Measurements from ENCODE around the gene RAB38.

The RAB38 gene

GRCh38 chr11:88104408-88104807, 70.8 kb downstream of the RAB38 start:
- no peak overlapping the region for H3K27ac ChIP-seq (ENCODE audit: low read depth, low read length)
- no peaks in the 10 kb centered on the region for H3K36me3 ChIP-seq (ENCODE audit: control insufficient read depth, insufficient read depth, low read length)
- peaks cover 6% of the 10 kb centered on the region for H3K4me1 ChIP-seq (ENCODE audit: control insufficient read depth, insufficient read depth, low read length)
- no peak overlapping the region for H3K4me3 ChIP-seq (ENCODE audit: low read depth, low read length)
- no peaks in the 10 kb centered on the region for H3K27me3 ChIP-seq (ENCODE audit: control insufficient read depth, insufficient read depth, low read length)
- H3K9ac ChIP-seq (ENCODE audit: low read length) = no peak overlapping the region
- no peaks in the 10 kb centered on the region for H3K9me3 ChIP-seq (ENCODE audit: control insufficient read depth, insufficient read depth, low read depth, low read length)

GRCh38 chr11:88103337-88104206, 71.7 kb downstream of the RAB38 start:
- Histone ChIP-seq H3K27me3 (ENCODE audit: control insufficient read depth, insufficient read depth, low read length) (no peaks in the 10 kb centered on the region), H3K36me3 (ENCODE audit: control insufficient read depth, insufficient read depth, low read length) (no peaks in the 10 kb centered on the region), H3K4me3 (ENCODE audit: low read depth, low read length) (no peak overlapping the region), H3K27ac (ENCODE audit: low read depth, low read length) (no peak overlapping the region), H3K9me3 (ENCODE audit: control insufficient read depth, insufficient read depth, low read depth, low read length) (no peaks in the 10 kb centered on the region), H3K9ac (ENCODE audit: low read length) (no peak overlapping the region), H3K4me1 (ENCODE audit: control insufficient read depth, insufficient read depth, low read length) (peaks cover 6% of the 10 kb centered on the region)

DNA sequence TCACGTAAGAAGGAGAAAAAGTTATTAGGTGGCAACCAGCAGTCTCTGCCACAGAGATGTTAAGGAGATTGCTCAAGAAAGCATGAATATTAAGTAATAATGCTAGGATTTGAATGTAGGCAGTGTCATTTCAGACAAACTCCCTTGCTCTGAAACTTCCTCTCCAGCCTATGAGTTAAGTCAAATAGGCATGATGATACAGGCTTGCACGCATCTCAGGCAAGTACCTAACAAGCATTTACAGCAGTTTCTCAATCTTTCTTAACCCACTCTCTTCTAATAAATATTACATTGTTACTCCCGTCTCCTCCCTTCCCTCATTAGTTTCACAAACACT, 72.7 kb downstream of the RAB38 start:
- H3K27me3 ChIP-seq (ENCODE audit: control insufficient read depth, insufficient read depth, low read length) = no peaks in the 10 kb centered on the region
- no peaks in the 10 kb centered on the region for H3K9me3 ChIP-seq (ENCODE audit: control insufficient read depth, insufficient read depth, low read depth, low read length)
- no peak overlapping the region for H3K9ac ChIP-seq (ENCODE audit: low read length)
- no peaks in the 10 kb centered on the region for H3K36me3 ChIP-seq (ENCODE audit: control insufficient read depth, insufficient read depth, low read length)
- H3K4me3 ChIP-seq (ENCODE audit: low read depth, low read length) = no peak overlapping the region
- H3K4me1 ChIP-seq (ENCODE audit: control insufficient read depth, insufficient read depth, low read length) = peaks cover 6% of the 10 kb centered on the region
- H3K27ac ChIP-seq (ENCODE audit: low read depth, low read length) = no peak overlapping the region

DNA sequence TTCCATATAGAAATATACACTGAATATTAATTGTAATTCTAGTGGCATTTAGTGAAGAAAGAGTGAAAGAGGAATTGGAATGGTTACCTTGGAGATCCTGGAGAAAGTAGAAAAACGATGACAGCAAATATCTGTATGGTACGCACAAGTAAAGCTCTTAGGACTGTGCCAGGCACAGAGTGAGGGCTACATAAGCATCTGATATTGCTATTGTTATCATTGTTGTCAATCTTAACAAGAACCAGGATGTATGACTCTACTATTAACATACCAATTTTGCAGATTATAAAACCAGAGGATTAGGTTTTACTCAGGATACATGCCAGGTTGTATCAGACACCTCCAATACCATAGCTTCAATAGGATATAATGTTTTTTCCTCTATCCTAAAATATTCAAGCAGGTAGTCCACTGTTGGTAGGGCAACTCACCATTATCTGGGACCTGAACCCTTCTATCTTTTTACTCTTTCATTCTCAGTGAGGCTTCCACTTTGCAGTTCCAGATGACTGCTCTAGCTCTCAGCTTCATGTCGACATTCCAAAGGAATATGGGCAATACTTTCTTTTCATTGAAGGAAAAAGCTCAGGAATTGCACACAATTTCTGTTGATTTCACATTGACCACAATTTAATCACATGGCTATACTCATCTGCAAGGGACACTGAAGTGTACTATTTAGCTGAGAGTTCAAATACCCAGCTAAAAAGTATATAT, 73.2 kb downstream of the RAB38 start:
- H3K36me3 ChIP-seq (ENCODE audit: control insufficient read depth, insufficient read depth, low read length) = no peaks in the 10 kb centered on the region
- no peak overlapping the region for H3K27ac ChIP-seq (ENCODE audit: low read depth, low read length)
- H3K9me3 ChIP-seq (ENCODE audit: control insufficient read depth, insufficient read depth, low read depth, low read length) = no peaks in the 10 kb centered on the region
- no peak overlapping the region for H3K9ac ChIP-seq (ENCODE audit: low read length)
- H3K4me3 ChIP-seq (ENCODE audit: low read depth, low read length) = no peak overlapping the region
- H3K4me1 ChIP-seq (ENCODE audit: control insufficient read depth, insufficient read depth, low read length) = peaks cover 6% of the 10 kb centered on the region
- no peaks in the 10 kb centered on the region for H3K27me3 ChIP-seq (ENCODE audit: control insufficient read depth, insufficient read depth, low read length)

DNA sequence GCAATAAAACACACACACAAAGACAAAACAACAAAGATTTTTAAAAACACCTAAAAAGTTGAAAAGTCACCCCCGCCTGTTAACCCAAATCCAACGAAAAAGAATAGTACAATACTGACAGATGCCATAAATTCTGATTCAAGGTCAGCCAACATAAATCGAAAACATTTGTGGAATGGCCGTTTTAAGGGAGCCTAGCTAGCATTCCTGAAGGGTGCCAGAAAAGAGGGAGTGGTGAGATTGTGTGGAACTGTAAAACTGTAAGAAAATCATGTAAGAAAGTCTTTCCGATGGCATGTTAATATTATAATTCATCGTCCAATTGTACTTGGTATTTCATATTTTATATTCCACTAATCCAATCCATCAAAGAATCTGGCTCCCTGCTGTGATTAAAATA, 75.1 kb downstream of the RAB38 start:
- H3K36me3 ChIP-seq (ENCODE audit: control insufficient read depth, insufficient read depth, low read length) = no peaks in the 10 kb centered on the region

DNA sequence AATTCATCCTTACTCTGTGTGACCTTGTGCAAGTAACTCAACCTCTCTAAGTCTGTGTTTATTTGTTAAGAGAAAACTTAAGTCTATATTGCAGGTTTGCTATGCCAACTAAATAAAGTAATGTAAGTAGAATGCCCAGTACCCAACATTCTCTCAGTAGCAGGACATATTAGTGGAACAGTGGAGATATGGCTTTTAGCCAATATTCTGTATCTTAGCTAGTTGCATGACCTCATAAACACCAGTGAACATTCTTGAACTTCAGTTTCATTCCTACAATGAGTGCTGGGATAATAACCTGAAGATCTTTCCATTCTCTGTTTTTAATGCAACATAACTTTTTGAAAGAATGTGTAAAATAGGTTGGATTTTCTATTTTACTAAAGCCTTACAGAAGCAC, 77.0 kb downstream of the RAB38 start:
- peaks cover 3% of the 10 kb centered on the region for H3K4me1 ChIP-seq (ENCODE audit: control insufficient read depth, insufficient read depth, low read length)
- no peaks in the 10 kb centered on the region for H3K27me3 ChIP-seq (ENCODE audit: control insufficient read depth, insufficient read depth, low read length)
- no peak overlapping the region for H3K9ac ChIP-seq (ENCODE audit: low read length)
- H3K9me3 ChIP-seq (ENCODE audit: control insufficient read depth, insufficient read depth, low read depth, low read length) = no peaks in the 10 kb centered on the region
- no peaks in the 10 kb centered on the region for H3K36me3 ChIP-seq (ENCODE audit: control insufficient read depth, insufficient read depth, low read length)
- no peak overlapping the region for H3K27ac ChIP-seq (ENCODE audit: low read depth, low read length)
- H3K4me3 ChIP-seq (ENCODE audit: low read depth, low read length) = no peak overlapping the region

More for the DNA sequence above, 75.1 kb downstream of the RAB38 start:
- H3K4me1 ChIP-seq (ENCODE audit: control insufficient read depth, insufficient read depth, low read length) = peaks cover 6% of the 10 kb centered on the region
- no peak overlapping the region for H3K4me3 ChIP-seq (ENCODE audit: low read depth, low read length)
- no peak overlapping the region for H3K9ac ChIP-seq (ENCODE audit: low read length)
- no peaks in the 10 kb centered on the region for H3K9me3 ChIP-seq (ENCODE audit: control insufficient read depth, insufficient read depth, low read depth, low read length)
- H3K27me3 ChIP-seq (ENCODE audit: control insufficient read depth, insufficient read depth, low read length) = no peaks in the 10 kb centered on the region
- H3K27ac ChIP-seq (ENCODE audit: low read depth, low read length) = no peak overlapping the region

DNA sequence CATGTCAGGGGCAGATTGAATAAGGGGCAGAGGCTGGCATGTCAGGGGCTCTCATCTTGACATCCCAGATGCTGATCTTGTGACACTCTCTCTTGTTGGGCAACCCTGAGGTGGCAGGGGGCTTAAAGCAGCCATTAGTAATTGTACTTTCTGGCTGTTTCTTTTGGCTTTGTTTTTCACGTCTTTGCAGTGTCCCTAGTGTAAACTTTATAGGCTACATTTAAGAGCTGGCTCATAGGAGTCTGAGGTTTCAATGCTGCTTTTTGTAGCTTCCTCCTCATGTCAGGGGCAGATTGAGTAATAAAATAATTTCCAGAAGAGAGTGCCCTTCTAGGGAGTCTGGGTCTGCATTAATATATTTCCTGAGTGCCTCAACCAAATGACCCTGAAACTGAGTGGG, 86.1 kb downstream of the RAB38 start:
- Histone ChIP-seq H3K36me3 (ENCODE audit: control insufficient read depth, insufficient read depth, low read length) (no peaks in the 10 kb centered on the region), H3K27me3 (ENCODE audit: control insufficient read depth, insufficient read depth, low read length) (no peaks in the 10 kb centered on the region), H3K4me3 (ENCODE audit: low read depth, low read length) (no peak overlapping the region), H3K27ac (ENCODE audit: low read depth, low read length) (no peak overlapping the region), H3K4me1 (ENCODE audit: control insufficient read depth, insufficient read depth, low read length) (no peaks in the 10 kb centered on the region), H3K9ac (ENCODE audit: low read length) (no peak overlapping the region), H3K9me3 (ENCODE audit: control insufficient read depth, insufficient read depth, low read depth, low read length) (no peaks in the 10 kb centered on the region)

DNA sequence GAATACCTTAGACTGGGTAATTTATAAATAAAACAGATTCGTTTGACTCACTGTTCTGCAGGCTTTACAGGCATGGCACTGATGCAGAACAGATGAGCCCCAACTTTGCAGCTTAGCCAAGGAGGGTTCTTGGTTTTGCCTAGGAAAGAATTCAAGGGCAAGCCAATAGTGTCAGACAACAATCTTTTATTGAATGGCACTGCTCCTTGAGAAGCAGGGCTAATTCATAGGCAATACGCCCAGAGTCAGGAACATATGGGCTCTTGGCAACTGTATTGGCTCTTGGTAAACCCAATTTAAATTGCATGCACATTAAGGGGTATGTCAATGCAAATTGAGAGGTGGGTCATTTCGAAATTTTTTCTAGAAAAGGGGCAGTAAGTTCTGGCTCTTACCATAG, 87.9 kb downstream of the RAB38 start:
- no peak overlapping the region for H3K27ac ChIP-seq (ENCODE audit: low read depth, low read length)
- no peak overlapping the region for H3K4me3 ChIP-seq (ENCODE audit: low read depth, low read length)
- no peaks in the 10 kb centered on the region for H3K4me1 ChIP-seq (ENCODE audit: control insufficient read depth, insufficient read depth, low read length)
- no peaks in the 10 kb centered on the region for H3K27me3 ChIP-seq (ENCODE audit: control insufficient read depth, insufficient read depth, low read length)
- no peaks in the 10 kb centered on the region for H3K9me3 ChIP-seq (ENCODE audit: control insufficient read depth, insufficient read depth, low read depth, low read length)
- H3K9ac ChIP-seq (ENCODE audit: low read length) = no peak overlapping the region
- H3K36me3 ChIP-seq (ENCODE audit: control insufficient read depth, insufficient read depth, low read length) = no peaks in the 10 kb centered on the region

GRCh38 chr11:88086297-88086696, 88.9 kb downstream of the RAB38 start:
- H3K36me3 ChIP-seq (ENCODE audit: control insufficient read depth, insufficient read depth, low read length) = no peaks in the 10 kb centered on the region
- H3K27me3 ChIP-seq (ENCODE audit: control insufficient read depth, insufficient read depth, low read length) = no peaks in the 10 kb centered on the region
- no peak overlapping the region for H3K9ac ChIP-seq (ENCODE audit: low read length)
- H3K4me3 ChIP-seq (ENCODE audit: low read depth, low read length) = no peak overlapping the region
- no peaks in the 10 kb centered on the region for H3K9me3 ChIP-seq (ENCODE audit: control insufficient read depth, insufficient read depth, low read depth, low read length)
- H3K27ac ChIP-seq (ENCODE audit: low read depth, low read length) = no peak overlapping the region
- no peaks in the 10 kb centered on the region for H3K4me1 ChIP-seq (ENCODE audit: control insufficient read depth, insufficient read depth, low read length)

DNA sequence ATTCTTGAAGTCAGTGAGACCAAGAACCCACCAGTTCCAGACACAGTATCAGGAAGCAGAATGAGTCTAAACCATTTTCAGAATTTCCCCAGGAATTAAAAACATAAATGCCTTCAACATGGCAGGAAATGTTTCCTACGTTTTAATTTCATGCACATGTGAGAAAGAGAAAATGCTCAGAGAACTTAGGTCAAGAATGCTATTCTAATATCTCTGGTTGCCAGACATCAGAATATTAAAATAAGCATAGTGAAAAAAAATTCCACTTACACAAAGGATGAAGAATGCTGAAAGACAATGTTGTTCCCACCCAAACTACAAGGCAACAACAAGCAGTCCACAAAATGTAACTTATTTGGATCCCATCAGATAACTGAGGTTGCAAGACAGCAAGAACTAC, 104.8 kb downstream of the RAB38 start:
- no peaks in the 10 kb centered on the region for H3K27me3 ChIP-seq (ENCODE audit: control insufficient read depth, insufficient read depth, low read length)
- H3K36me3 ChIP-seq (ENCODE audit: control insufficient read depth, insufficient read depth, low read length) = no peaks in the 10 kb centered on the region
- no peak overlapping the region for H3K9ac ChIP-seq (ENCODE audit: low read length)
- H3K4me1 ChIP-seq (ENCODE audit: control insufficient read depth, insufficient read depth, low read length) = no peaks in the 10 kb centered on the region
- H3K27ac ChIP-seq (ENCODE audit: low read depth, low read length) = no peak overlapping the region
- peaks cover 9% of the 10 kb centered on the region; the same call in 1 of the 2 replicates for H3K9me3 ChIP-seq (ENCODE audit: control insufficient read depth, insufficient read depth, low read depth, low read length)
- no peak overlapping the region for H3K4me3 ChIP-seq (ENCODE audit: low read depth, low read length)

DNA sequence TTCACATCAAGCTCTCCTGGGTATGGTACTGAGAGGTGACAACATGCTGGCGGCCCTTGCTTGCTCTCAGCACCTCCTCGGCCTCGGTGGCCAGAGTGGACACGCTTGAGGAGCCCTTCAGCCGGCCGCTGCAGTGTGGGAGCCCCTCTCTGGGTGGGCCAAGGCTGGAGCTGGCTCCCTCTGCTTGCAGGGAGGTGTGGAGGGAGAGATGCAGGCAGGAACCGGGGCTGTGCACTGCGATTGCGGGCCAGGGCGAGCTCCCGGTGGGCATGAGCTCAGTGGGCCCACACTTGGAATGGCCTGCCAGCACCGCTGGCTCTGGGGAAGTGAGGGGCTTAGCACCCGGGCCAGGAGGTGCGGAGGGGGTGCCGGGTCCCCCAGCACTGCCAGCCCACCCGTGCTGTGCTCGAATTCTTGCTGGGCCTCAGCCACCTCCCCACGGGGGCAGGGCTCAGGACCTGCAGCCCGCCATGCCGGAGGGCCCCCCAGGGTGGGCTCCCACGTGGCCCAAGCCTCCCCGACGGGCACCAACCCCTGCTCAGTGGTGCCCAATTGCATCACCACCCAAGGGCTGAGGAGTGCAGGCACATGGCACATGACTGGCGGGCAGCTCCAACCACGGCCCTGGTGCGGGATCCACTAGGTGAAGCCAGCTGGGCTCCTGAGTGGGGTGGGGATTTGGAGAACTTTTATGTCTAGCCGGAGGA, 106.2 kb downstream of the RAB38 start:
- Histone ChIP-seq H3K4me3 (ENCODE audit: low read depth, low read length) (no peak overlapping the region), H3K9me3 (ENCODE audit: control insufficient read depth, insufficient read depth, low read depth, low read length) (peaks cover 9% of the 10 kb centered on the region; the same call in 1 of the 2 replicates), H3K9ac (ENCODE audit: low read length) (no peak overlapping the region), H3K36me3 (ENCODE audit: control insufficient read depth, insufficient read depth, low read length) (no peaks in the 10 kb centered on the region), H3K27ac (ENCODE audit: low read depth, low read length) (no peak overlapping the region), H3K27me3 (ENCODE audit: control insufficient read depth, insufficient read depth, low read length) (no peaks in the 10 kb centered on the region), H3K4me1 (ENCODE audit: control insufficient read depth, insufficient read depth, low read length) (no peaks in the 10 kb centered on the region)

Measured in HUES6 (cell line).